ENCODE results near the gene PPP1R3F. TPM values are rescaled to one million over a fixed set of nuclear protein-coding genes. Genes with fewer than 3 reads are reported as not detected.

Gene PPP1R3F
- total RNA-seq, 1 donor from 2014 or later, result 6.6 TPM

DNA sequence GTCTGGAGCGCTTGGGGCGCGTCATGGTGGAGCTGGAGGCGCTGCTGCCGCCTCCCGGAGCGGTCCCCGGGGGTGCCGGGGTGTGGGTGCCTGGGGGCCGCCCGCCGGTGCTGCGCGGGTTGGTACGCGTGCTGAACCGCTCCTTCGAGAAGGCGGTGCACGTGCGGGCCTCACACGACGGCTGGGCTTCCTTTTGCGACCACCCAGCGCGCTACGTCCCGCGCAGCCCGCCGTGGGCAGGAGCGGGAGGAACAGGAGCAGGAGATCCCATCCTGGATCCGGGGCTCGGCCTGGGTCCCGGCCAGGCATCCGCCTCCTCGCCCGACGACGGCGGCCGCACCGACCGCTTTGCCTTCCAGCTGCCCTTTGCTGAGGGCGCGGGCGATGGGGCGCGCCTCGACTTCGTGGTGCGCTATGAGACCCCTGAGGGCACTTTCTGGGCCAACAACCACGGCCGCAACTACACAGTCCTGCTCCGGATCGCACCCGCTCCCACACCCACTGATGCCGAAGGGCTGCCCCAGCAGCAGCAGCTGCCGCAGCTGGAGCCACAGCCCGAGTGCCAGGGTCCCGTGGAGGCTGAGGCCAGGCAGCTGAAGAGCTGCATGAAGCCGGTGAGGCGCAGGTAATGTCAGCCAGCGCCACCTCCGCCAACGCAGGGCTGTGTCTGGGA, 792 bp downstream of the PPP1R3F start:
- peaks cover 29% of the 10 kb centered on the region for H4K20me1 ChIP-seq (ENCODE audit: insufficient read depth, low read length)
- H3K4me3 ChIP-seq (ENCODE audit: insufficient read depth, low read depth, low read length), result peak overlapping the region; percentile 81
- H3K9ac ChIP-seq (ENCODE audit: low read length), result peak overlapping the region; percentile 98
- peaks cover 16% of the 10 kb centered on the region for H3K4me1 ChIP-seq (ENCODE audit: insufficient read depth, low read length)
- Mint-ChIP-seq H3K4me3 (ENCODE audit: unreplicated experiment) (peak overlapping the region; percentile 83), H3K27me3 (ENCODE audit: low read depth, unreplicated experiment) (no peaks in the 10 kb centered on the region), H3K27ac (ENCODE audit: unreplicated experiment) (no peak overlapping the region), H3K36me3 (ENCODE audit: low read depth, unreplicated experiment) (no peaks in the 10 kb centered on the region), H3K4me1 (ENCODE audit: low read depth, unreplicated experiment) (peaks cover 11% of the 10 kb centered on the region), H3K9me3 (ENCODE audit: unreplicated experiment) (no peaks in the 10 kb centered on the region)
- H3K27me3 ChIP-seq (ENCODE audit: insufficient read depth, low read length), result no peaks in the 10 kb centered on the region
- H3K79me2 ChIP-seq (ENCODE audit: insufficient read depth, low read length), result peaks cover 29% of the 10 kb centered on the region
- H3K4me2 ChIP-seq (ENCODE audit: low read length), result peak overlapping the region; percentile 77
- H3K36me3 ChIP-seq (ENCODE audit: insufficient read depth, low read length), result no peaks in the 10 kb centered on the region
- peak overlapping the region; percentile 99 for H3K27ac ChIP-seq (ENCODE audit: low read depth, low read length)
- TF ChIP-seq, protein P1, sequence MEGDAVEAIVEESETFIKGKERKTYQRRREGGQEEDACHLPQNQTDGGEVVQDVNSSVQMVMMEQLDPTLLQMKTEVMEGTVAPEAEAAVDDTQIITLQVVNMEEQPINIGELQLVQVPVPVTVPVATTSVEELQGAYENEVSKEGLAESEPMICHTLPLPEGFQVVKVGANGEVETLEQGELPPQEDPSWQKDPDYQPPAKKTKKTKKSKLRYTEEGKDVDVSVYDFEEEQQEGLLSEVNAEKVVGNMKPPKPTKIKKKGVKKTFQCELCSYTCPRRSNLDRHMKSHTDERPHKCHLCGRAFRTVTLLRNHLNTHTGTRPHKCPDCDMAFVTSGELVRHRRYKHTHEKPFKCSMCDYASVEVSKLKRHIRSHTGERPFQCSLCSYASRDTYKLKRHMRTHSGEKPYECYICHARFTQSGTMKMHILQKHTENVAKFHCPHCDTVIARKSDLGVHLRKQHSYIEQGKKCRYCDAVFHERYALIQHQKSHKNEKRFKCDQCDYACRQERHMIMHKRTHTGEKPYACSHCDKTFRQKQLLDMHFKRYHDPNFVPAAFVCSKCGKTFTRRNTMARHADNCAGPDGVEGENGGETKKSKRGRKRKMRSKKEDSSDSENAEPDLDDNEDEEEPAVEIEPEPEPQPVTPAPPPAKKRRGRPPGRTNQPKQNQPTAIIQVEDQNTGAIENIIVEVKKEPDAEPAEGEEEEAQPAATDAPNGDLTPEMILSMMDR (IDR thresholded peaks at IDR 0.05; ENCODE audit: insufficient read depth, low read depth, low read length), result no peak
- TF ChIP-seq EZH2 (IDR thresholded peaks at IDR 0.05; ENCODE audit: insufficient read depth, low read length), result no peak
- FAIRE-seq (no peak), DNase-seq (ENCODE audit: low read depth) (no peak)
- H2AFZ ChIP-seq (ENCODE audit: low read depth, low read length), result peak overlapping the region; percentile 47
- H3K9me3 ChIP-seq (ENCODE audit: insufficient read depth, low read depth, low read length), result no peaks in the 10 kb centered on the region

- Histone ChIP-seq H4K20me1 (ENCODE audit: insufficient read depth, low read length) (peaks cover 37% of the 10 kb centered on the region), H3K9me3 (ENCODE audit: insufficient read depth, low read depth, low read length) (no peaks in the 10 kb centered on the region), H3K79me2 (ENCODE audit: insufficient read depth, low read length) (peaks cover 29% of the 10 kb centered on the region), H3K4me3 (ENCODE audit: insufficient read depth, low read depth, low read length) (no peak overlapping the region), H3K9ac (ENCODE audit: low read length) (no peak overlapping the region), H3K4me1 (ENCODE audit: insufficient read depth, low read length) (peaks cover 16% of the 10 kb centered on the region), H3K27ac (ENCODE audit: low read depth, low read length) (no peak overlapping the region), H3K4me2 (ENCODE audit: low read length) (peak overlapping the region; percentile 77), H3K36me3 (ENCODE audit: insufficient read depth, low read length) (no peaks in the 10 kb centered on the region), H3K27me3 (ENCODE audit: insufficient read depth, low read length) (no peaks in the 10 kb centered on the region), H2AFZ (ENCODE audit: low read depth, low read length) (no peak overlapping the region)
- DNase-seq (ENCODE audit: low read depth) (no peak), FAIRE-seq (no peak)
- Mint-ChIP-seq H3K4me1 (ENCODE audit: low read depth, unreplicated experiment) (peaks cover 11% of the 10 kb centered on the region), H3K27ac (ENCODE audit: unreplicated experiment) (peak overlapping the region; percentile 68), H3K9me3 (ENCODE audit: unreplicated experiment) (no peaks in the 10 kb centered on the region), H3K4me3 (ENCODE audit: unreplicated experiment) (peak overlapping the region; percentile 83), H3K27me3 (ENCODE audit: low read depth, unreplicated experiment) (no peaks in the 10 kb centered on the region), H3K36me3 (ENCODE audit: low read depth, unreplicated experiment) (no peaks in the 10 kb centered on the region)
- no peak for TF ChIP-seq EZH2 (IDR thresholded peaks at IDR 0.05; ENCODE audit: insufficient read depth, low read length)
- TF ChIP-seq, protein P1 (IDR thresholded peaks at IDR 0.05; ENCODE audit: insufficient read depth, low read depth, low read length), result no peak
Observed at GRCh38 chrX:49271341-49271740, 1.7 kb downstream of the PPP1R3F start.

DNA sequence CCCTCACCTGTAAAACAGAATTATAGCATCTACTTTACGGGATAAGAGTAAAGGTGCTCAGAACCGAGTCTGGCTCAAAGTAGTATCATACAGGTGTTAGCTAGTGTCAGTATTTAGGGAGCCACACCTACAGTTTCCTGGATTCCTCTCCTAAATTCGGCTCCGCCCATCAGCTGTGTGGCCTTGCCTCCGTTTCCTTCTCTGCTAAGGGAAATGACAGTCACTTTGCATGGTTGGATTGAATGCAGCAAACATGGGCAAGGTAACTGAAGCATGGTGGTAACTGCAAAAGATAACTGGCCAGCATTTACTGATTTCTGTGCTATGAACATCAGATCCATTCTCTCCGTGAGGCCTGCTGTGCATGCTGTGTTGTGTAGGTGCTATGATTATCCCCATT, 2.8 kb downstream of the PPP1R3F start:
- Mint-ChIP-seq H3K36me3 (ENCODE audit: low read depth, unreplicated experiment) (no peaks in the 10 kb centered on the region), H3K4me1 (ENCODE audit: low read depth, unreplicated experiment) (peaks cover 11% of the 10 kb centered on the region), H3K4me3 (ENCODE audit: unreplicated experiment) (no peak overlapping the region), H3K27ac (ENCODE audit: unreplicated experiment) (no peak overlapping the region), H3K27me3 (ENCODE audit: low read depth, unreplicated experiment) (no peaks in the 10 kb centered on the region), H3K9me3 (ENCODE audit: unreplicated experiment) (no peaks in the 10 kb centered on the region)
- Histone ChIP-seq H3K79me2 (ENCODE audit: insufficient read depth, low read length) (peaks cover 29% of the 10 kb centered on the region), H3K27me3 (ENCODE audit: insufficient read depth, low read length) (no peaks in the 10 kb centered on the region), H3K4me2 (ENCODE audit: low read length) (peak overlapping the region; percentile 77), H3K4me3 (ENCODE audit: insufficient read depth, low read depth, low read length) (no peak overlapping the region), H3K36me3 (ENCODE audit: insufficient read depth, low read length) (no peaks in the 10 kb centered on the region), H4K20me1 (ENCODE audit: insufficient read depth, low read length) (peaks cover 37% of the 10 kb centered on the region), H3K9ac (ENCODE audit: low read length) (no peak overlapping the region), H3K27ac (ENCODE audit: low read depth, low read length) (no peak overlapping the region), H3K9me3 (ENCODE audit: insufficient read depth, low read depth, low read length) (no peaks in the 10 kb centered on the region), H3K4me1 (ENCODE audit: insufficient read depth, low read length) (peaks cover 16% of the 10 kb centered on the region), H2AFZ (ENCODE audit: low read depth, low read length) (no peak overlapping the region)
- DNase-seq (ENCODE audit: low read depth), result no peak
- TF ChIP-seq, protein P1 (IDR thresholded peaks at IDR 0.05; ENCODE audit: insufficient read depth, low read depth, low read length), result no peak
- no peak for TF ChIP-seq EZH2 (IDR thresholded peaks at IDR 0.05; ENCODE audit: insufficient read depth, low read length)
- FAIRE-seq, result no peak
